Loucy (cell line): ENCODE data around the gene ISM1.

Experiments
- CTCF ChIP-seq: fragments of 200-600 bp; sonication (generic); conservative IDR thresholded peaks from 2 replicates; pipeline ENCODE4 v1.5.1; 2014; ENCODE audit warnings: mild to moderate bottlenecking, antibody characterized with exemption, low read length
- EZH2phosphoT487 ChIP-seq: fragments of 200-600 bp; IDR thresholded peaks from 2 replicates; pipeline ENCODE4 v1.6.1; 2018; ENCODE audit warnings: antibody characterized with exemption, mild to moderate bottlenecking, moderate library complexity, borderline replicate concordance

- TF ChIP-seq CTCF: no peak
- TF ChIP-seq EZH2phosphoT487: no peak
Observed at GRCh38 chr20:13349235-13349604, 128.1 kb downstream of the ISM1 start.
